ENCODE measurements around the gene PNKD. TPM values are rescaled to one million over a fixed set of nuclear protein-coding genes. Genes with fewer than 3 reads are reported as not detected.

The PNKD gene
- total and polyA plus RNA-seq, 2 experiments from 2014 or later: 48.7 to 145 TPM

GRCh38 chr2:218340656-218341055 is 70.3 kb downstream of the PNKD start:
- Histone ChIP-seq H3K27ac (no peak overlapping the region), H3K4me1 (ENCODE audit: insufficient read depth) (peaks cover 5% of the 10 kb centered on the region), H2AFZ (no peak overlapping the region), H4K20me1 (ENCODE audit: insufficient read depth, poor library complexity, severe bottlenecking) (no peaks in the 10 kb centered on the region), H3K9me2 (replicated peaks; ENCODE audit: insufficient read depth) (no peaks in the 10 kb centered on the region), H3K79me2 (peaks cover 3% of the 10 kb centered on the region), H3K4me2 (no peak overlapping the region), H3K36me3 (replicated peaks; ENCODE audit: insufficient read depth, low read depth) (no peaks in the 10 kb centered on the region), H3K9me3 (ENCODE audit: low read depth) (no peaks in the 10 kb centered on the region), H3K27me3 (no peaks in the 10 kb centered on the region), H3K4me3 (no peak overlapping the region)
- 96% methylated on average over 9 of the region's 9 CpGs for WGBS (ENCODE audit: low lambda C conversion rate, missing lambda C conversion rate)
- TF ChIP-seq EZH2 (IDR thresholded peaks at IDR 0.05; ENCODE audit: borderline replicate concordance): no peak
- no peak for TF ChIP-seq CTCF (IDR thresholded peaks at IDR 0.05; ENCODE audit: poor library complexity)
- TF ChIP-seq EZH2phosphoT487 (IDR thresholded peaks at IDR 0.05; ENCODE audit: low read depth, severe bottlenecking, unreplicated experiment): no peak
- no peak for DNase-seq (ENCODE audit: low spot score)

- H3K4me3 ChIP-seq: no peak overlapping the region
- no peak overlapping the region for H3K27ac ChIP-seq
- no peaks in the 10 kb centered on the region for H3K27me3 ChIP-seq
- H3K4me1 ChIP-seq (ENCODE audit: insufficient read depth): peaks cover 12% of the 10 kb centered on the region
- peaks cover 3% of the 10 kb centered on the region for H3K79me2 ChIP-seq
- TF ChIP-seq CTCF (IDR thresholded peaks at IDR 0.05; ENCODE audit: poor library complexity) (no peak), EZH2 (IDR thresholded peaks at IDR 0.05; ENCODE audit: borderline replicate concordance) (no peak), EZH2phosphoT487 (IDR thresholded peaks at IDR 0.05; ENCODE audit: low read depth, severe bottlenecking, unreplicated experiment) (no peak)
- WGBS (ENCODE audit: low lambda C conversion rate, missing lambda C conversion rate): 95% methylated on average over 8 of the region's 8 CpGs
- H3K4me2 ChIP-seq: no peak overlapping the region
- H2AFZ ChIP-seq: no peak overlapping the region
- DNase-seq (ENCODE audit: low spot score): no peak
- H3K36me3 ChIP-seq (replicated peaks; ENCODE audit: insufficient read depth, low read depth): no peaks in the 10 kb centered on the region
- no peaks in the 10 kb centered on the region for H3K9me2 ChIP-seq (replicated peaks; ENCODE audit: insufficient read depth)
- no peaks in the 10 kb centered on the region for H4K20me1 ChIP-seq (ENCODE audit: insufficient read depth, poor library complexity, severe bottlenecking)
- H3K9me3 ChIP-seq (ENCODE audit: low read depth): no peaks in the 10 kb centered on the region
Observed at GRCh38 chr2:218341381-218341780, 71.1 kb downstream of the PNKD start.

GRCh38 chr2:218342837-218343236 is 72.5 kb downstream of the PNKD start:
- Histone ChIP-seq H3K79me2 (no peaks in the 10 kb centered on the region), H3K4me2 (no peak overlapping the region), H3K27me3 (no peaks in the 10 kb centered on the region), H3K4me3 (no peak overlapping the region), H3K9me3 (ENCODE audit: low read depth) (no peaks in the 10 kb centered on the region), H3K27ac (no peak overlapping the region), H3K4me1 (ENCODE audit: insufficient read depth) (peaks cover 12% of the 10 kb centered on the region), H4K20me1 (ENCODE audit: insufficient read depth, poor library complexity, severe bottlenecking) (no peaks in the 10 kb centered on the region), H3K36me3 (replicated peaks; ENCODE audit: insufficient read depth, low read depth) (no peaks in the 10 kb centered on the region), H2AFZ (no peak overlapping the region), H3K9me2 (replicated peaks; ENCODE audit: insufficient read depth) (no peaks in the 10 kb centered on the region)
- TF ChIP-seq EZH2phosphoT487 (IDR thresholded peaks at IDR 0.05; ENCODE audit: low read depth, severe bottlenecking, unreplicated experiment) (no peak), CTCF (IDR thresholded peaks at IDR 0.05; ENCODE audit: poor library complexity) (no peak), EZH2 (IDR thresholded peaks at IDR 0.05; ENCODE audit: borderline replicate concordance) (no peak)
- WGBS (ENCODE audit: low lambda C conversion rate, missing lambda C conversion rate): 89% methylated on average over 5 of the region's 5 CpGs
- DNase-seq (ENCODE audit: low spot score): no peak

GRCh38 chr2:218343591-218343990 is 73.3 kb downstream of the PNKD start:
- H3K4me2 ChIP-seq: no peak overlapping the region
- no peak for DNase-seq (ENCODE audit: low spot score)
- no peaks in the 10 kb centered on the region for H4K20me1 ChIP-seq (ENCODE audit: insufficient read depth, poor library complexity, severe bottlenecking)
- peak overlapping the region; percentile 66 for H3K27ac ChIP-seq
- peaks cover 12% of the 10 kb centered on the region for H3K4me1 ChIP-seq (ENCODE audit: insufficient read depth)
- no peaks in the 10 kb centered on the region for H3K27me3 ChIP-seq
- H3K36me3 ChIP-seq (replicated peaks; ENCODE audit: insufficient read depth, low read depth): no peaks in the 10 kb centered on the region
- no peaks in the 10 kb centered on the region for H3K79me2 ChIP-seq
- TF ChIP-seq EZH2 (IDR thresholded peaks at IDR 0.05; ENCODE audit: borderline replicate concordance) (no peak), EZH2phosphoT487 (IDR thresholded peaks at IDR 0.05; ENCODE audit: low read depth, severe bottlenecking, unreplicated experiment) (no peak)
- WGBS (ENCODE audit: low lambda C conversion rate, missing lambda C conversion rate): 92% methylated on average over 3 of the region's 3 CpGs
- no peaks in the 10 kb centered on the region for H3K9me2 ChIP-seq (replicated peaks; ENCODE audit: insufficient read depth)
- no peak overlapping the region for H2AFZ ChIP-seq
- no peaks in the 10 kb centered on the region for H3K9me3 ChIP-seq (ENCODE audit: low read depth)
- no peak overlapping the region for H3K4me3 ChIP-seq

Measured in hepatocyte (in vitro differentiated cells).